MCF 10A (cell line): ENCODE results near the gene ORM2. TPM values are rescaled to one million over a fixed set of nuclear protein-coding genes. Genes with fewer than 3 reads are reported as not detected.
A peak's percentile ranks its signal among the peaks of the same experiment; 100 is the strongest.

ENCODE experiments used
- BruUV-seq: library from RNA; stranded (reverse); fragments of 400-500 nt; replicated peaks from 2 replicates; lab custom pipeline; 2021; lab: Mats Ljungman, UMichigan
- CTCF ChIA-PET: fragments of 300-600 bp; sonication (Branson Sonifier 250); formaldehyde crosslinking; extraction: SDS; loops from one replicate; lab custom pipeline; 2021; ENCODE audit warnings: antibody characterized with exemption, inconsistent platforms; lab: Yijun Ruan, JAX
- POLR2A ChIA-PET: fragments of 300-600, 350-650 bp; sonication (Branson Sonifier 250); formaldehyde crosslinking; extraction: SDS; loops from one replicate; lab custom pipeline; 2020; ENCODE audit warnings: antibody characterized with exemption, inconsistent platforms; lab: Yijun Ruan, JAX
- DNase-seq: peaks from one replicate; pipeline ENCODE4 v3.0.0-alpha.2; 2018; ENCODE audit not compliant: unreplicated experiment
- H3K27ac Mint-ChIP-seq: one replicate; pipeline ENCODE4 v1.8.0; 2022; ENCODE audit warnings: mild to moderate bottlenecking, low read depth, mixed read lengths; ENCODE audit not compliant: unreplicated experiment
- H3K27me3 Mint-ChIP-seq: one replicate; pipeline ENCODE4 v1.8.0; 2022; ENCODE audit warnings: mixed read lengths; ENCODE audit not compliant: insufficient read depth, unreplicated experiment
- H3K36me3 Mint-ChIP-seq: one replicate; pipeline ENCODE4 v1.8.0; 2022; ENCODE audit warnings: mild to moderate bottlenecking, moderate library complexity, mixed read lengths; ENCODE audit not compliant: insufficient read depth, unreplicated experiment
- H3K4me1 Mint-ChIP-seq: one replicate; pipeline ENCODE4 v1.8.0; 2022; ENCODE audit warnings: mixed read lengths; ENCODE audit not compliant: insufficient read depth, unreplicated experiment
- H3K4me3 Mint-ChIP-seq: one replicate; pipeline ENCODE4 v1.8.0; 2022; ENCODE audit warnings: mild to moderate bottlenecking, moderate library complexity, mixed read lengths; ENCODE audit not compliant: unreplicated experiment
- H3K9me3 Mint-ChIP-seq: one replicate; pipeline ENCODE4 v1.8.0; 2022; ENCODE audit warnings: mixed read lengths; ENCODE audit not compliant: unreplicated experiment
- intact Hi-C: fragments of 100-400 bp; cut with micrococcal nuclease; formaldehyde crosslinking; loops from 2 replicates; pipeline ENCODE4 v1.14.1; 2022
- total RNA-seq: library from RNA; stranded (reverse); gene quantifications from 2 replicates; pipeline ENCODE4 v1.2.3, GENCODE V29; 2022
- TF ChIP-seq, protein P1 (sequence below): fragments of 200-600 bp; IDR thresholded peaks from one replicate; pipeline ENCODE4 v1.8.0; 2022; ENCODE audit warnings: antibody characterized with exemption, mild to moderate bottlenecking; ENCODE audit not compliant: unreplicated experiment

Gene ORM2
- total RNA-seq, 1 experiment from 2014 or later, result not detected

DNA sequence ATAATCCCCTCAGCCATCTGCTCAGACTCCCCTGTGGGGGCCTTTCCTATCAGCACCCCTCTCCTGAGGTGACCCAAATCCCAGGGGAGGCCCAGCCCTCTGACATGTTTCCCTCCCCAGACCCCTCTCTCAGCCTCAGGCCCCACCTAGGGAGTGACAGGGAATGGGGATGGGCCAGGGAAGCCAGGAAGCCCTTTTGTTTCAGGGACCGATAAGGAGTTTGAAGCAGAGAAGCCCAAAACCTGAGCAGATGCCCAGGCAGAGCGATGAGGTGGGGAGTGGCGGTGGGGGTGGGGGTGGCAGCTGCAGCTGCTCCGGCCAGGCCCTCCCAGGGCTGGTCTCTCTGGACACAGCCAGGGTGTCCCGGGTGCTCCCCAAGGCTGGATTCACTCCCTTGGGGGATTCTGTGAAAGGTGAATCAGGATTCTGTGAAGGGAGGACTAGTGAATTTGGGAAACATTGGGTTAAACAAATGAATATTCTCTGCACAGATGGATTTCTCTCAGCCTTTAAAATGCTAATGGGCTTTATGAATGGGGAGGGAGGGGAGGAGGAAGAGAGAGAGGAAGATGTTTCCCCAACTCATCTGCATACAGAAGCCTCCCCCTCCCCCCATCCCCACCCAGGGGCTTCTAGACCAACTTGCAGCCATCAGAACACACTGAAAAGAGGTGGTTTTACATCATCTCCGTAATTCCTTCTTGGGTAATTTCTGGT is 40.7 kb downstream of the ORM2 start:
- CTCF ChIA-PET, result interaction anchor here (0.5 to 0.6 kb wide), 2 partner anchors 63 to 78 kb away, joined by 3 read pairs; no protein-coding TSS in a partner anchor
- H3K27me3 Mint-ChIP-seq, result no peaks in the 10 kb centered on the region
- TF ChIP-seq, protein P1, sequence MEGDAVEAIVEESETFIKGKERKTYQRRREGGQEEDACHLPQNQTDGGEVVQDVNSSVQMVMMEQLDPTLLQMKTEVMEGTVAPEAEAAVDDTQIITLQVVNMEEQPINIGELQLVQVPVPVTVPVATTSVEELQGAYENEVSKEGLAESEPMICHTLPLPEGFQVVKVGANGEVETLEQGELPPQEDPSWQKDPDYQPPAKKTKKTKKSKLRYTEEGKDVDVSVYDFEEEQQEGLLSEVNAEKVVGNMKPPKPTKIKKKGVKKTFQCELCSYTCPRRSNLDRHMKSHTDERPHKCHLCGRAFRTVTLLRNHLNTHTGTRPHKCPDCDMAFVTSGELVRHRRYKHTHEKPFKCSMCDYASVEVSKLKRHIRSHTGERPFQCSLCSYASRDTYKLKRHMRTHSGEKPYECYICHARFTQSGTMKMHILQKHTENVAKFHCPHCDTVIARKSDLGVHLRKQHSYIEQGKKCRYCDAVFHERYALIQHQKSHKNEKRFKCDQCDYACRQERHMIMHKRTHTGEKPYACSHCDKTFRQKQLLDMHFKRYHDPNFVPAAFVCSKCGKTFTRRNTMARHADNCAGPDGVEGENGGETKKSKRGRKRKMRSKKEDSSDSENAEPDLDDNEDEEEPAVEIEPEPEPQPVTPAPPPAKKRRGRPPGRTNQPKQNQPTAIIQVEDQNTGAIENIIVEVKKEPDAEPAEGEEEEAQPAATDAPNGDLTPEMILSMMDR, result no peak

DNA sequence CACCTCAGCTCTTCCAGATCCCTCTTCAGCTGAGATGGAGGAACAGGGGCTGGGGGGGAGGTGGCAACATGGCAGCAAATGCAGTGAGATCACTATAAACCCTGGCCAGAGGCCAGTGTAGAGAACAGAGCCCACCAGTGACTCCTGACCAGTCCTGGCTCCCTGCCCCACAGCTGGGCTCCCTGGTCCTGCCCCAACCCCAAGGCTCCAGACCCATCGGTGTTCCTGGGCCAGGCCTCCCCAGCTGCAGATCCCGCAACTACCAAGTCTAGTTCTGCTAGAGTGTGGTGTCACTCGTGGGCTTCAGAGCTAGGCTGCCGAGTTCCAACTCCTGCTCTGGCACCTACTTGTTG is 41.3 kb downstream of the ORM2 start:
- TF ChIP-seq, protein P1, result no peak
- H3K4me1 Mint-ChIP-seq, result peaks cover 21% of the 10 kb centered on the region
- intact Hi-C loops, result no loop called here
- no TSS peak for BruUV-seq
- H3K27ac Mint-ChIP-seq, result peak overlapping the region; percentile 57
- no peaks in the 10 kb centered on the region for H3K27me3 Mint-ChIP-seq
- CTCF ChIA-PET, result interaction anchor here (0.5 to 0.6 kb wide), 2 partner anchors 62 to 78 kb away, joined by 3 read pairs; no protein-coding TSS in a partner anchor
- no peak for DNase-seq
- H3K9me3 Mint-ChIP-seq, result no peaks in the 10 kb centered on the region
- POLR2A ChIA-PET, result interaction anchor here (1.2 kb wide), 1 partner anchor 16 kb away, joined by 3 read pairs; the partner anchor contains the start of gene AKNA
- H3K4me3 Mint-ChIP-seq, result no peak overlapping the region
- H3K36me3 Mint-ChIP-seq, result no peaks in the 10 kb centered on the region

More for the DNA sequence above, 40.7 kb downstream of the ORM2 start:
- POLR2A ChIA-PET, result interaction anchor here (1.2 kb wide), 1 partner anchor 17 kb away, joined by 3 read pairs; the partner anchor contains the start of gene AKNA
- no peaks in the 10 kb centered on the region for H3K36me3 Mint-ChIP-seq
- no TSS peak for BruUV-seq
- no peak for DNase-seq
- H3K4me1 Mint-ChIP-seq, result peaks cover 22% of the 10 kb centered on the region
- H3K27ac Mint-ChIP-seq, result no peak overlapping the region
- intact Hi-C loops, result no loop called here
- H3K4me3 Mint-ChIP-seq, result no peak overlapping the region
- no peaks in the 10 kb centered on the region for H3K9me3 Mint-ChIP-seq

DNA sequence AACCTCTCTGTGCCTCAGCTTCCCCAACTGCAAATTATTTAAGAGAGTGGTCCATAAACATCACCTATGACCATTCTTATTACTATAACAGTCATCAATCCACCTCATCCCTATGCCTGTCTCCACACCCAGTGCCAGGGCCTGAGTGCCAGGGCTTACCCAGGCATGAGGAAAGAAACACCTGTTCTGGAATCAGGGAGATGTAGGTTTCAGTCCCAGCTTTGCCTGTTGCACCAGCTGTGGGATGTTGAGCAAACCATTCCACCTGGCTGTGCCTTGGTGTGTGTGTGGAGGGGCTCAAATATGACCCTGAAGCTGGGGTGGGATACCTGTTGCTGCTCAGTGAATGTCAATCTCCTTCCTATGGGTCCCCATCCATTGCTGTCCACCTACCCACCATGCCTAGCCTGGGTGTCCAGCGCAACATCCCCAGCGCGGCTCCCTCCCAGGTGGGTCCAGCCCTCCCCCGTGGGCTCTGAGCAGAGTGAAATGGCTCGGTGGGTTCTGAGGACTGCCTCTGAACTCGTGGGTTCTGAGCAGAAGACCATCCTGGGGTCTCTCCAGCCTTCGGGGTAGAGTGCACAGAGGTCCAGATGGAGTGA is 41.8 kb downstream of the ORM2 start:
- no peaks in the 10 kb centered on the region for H3K9me3 Mint-ChIP-seq
- intact Hi-C loops, result no loop called here
- no peak overlapping the region for H3K4me3 Mint-ChIP-seq
- no peak for DNase-seq
- H3K4me1 Mint-ChIP-seq, result peaks cover 16% of the 10 kb centered on the region
- TF ChIP-seq, protein P1, result no peak
- no peaks in the 10 kb centered on the region for H3K27me3 Mint-ChIP-seq
- H3K36me3 Mint-ChIP-seq, result no peaks in the 10 kb centered on the region
- ChIA-PET CTCF (no interaction called here), POLR2A (interaction anchor here (0.6 to 1.4 kb wide), 5 partner anchors 14 to 1871 kb away, joined by 3 to 5 read pairs (median 3); partner anchors contain the start of gene AKNA)
- peak overlapping the region; percentile 57 for H3K27ac Mint-ChIP-seq
- no TSS peak for BruUV-seq
